Breast epithelium (tissue), 4 donors: ENCODE data around the gene CABCOCO1. TPM values are rescaled to one million over a fixed set of nuclear protein-coding genes. Genes with fewer than 3 reads are reported as not detected.

Experiments
- DNase-seq, 2 donors: peaks; one replicate each; pipeline ENCODE4 v3.0.0-alpha.2; 2019; ENCODE audit warnings: low spot score in 2 of 2
- H3K27ac ChIP-seq, 2 donors: fragments of 200-600 bp; sonication (generic) in 1 of 2; one replicate each; pipeline ENCODE4 v1.5.1; 2016 to 2019; ENCODE audit warnings: mild to moderate bottlenecking in 1 of 2
- H3K27me3 ChIP-seq, 2 donors: fragments of 200-600 bp; sonication (generic) in 1 of 2; one replicate each; pipeline versions ENCODE4 v1.5.1 to v1.6.0; 2017 to 2019; ENCODE audit warnings: control low read depth in 1 of 2, mild to moderate bottlenecking in 1 of 2
- H3K36me3 ChIP-seq: fragments of 200-600 bp; one replicate; pipeline ENCODE4 v1.5.1; 2019
- H3K4me1 ChIP-seq, 2 donors: fragments of 200-600 bp; sonication (generic); one replicate each; pipeline ENCODE4 v1.5.1; 2016 to 2019; ENCODE audit warnings: control low read depth in 1 of 2
- H3K4me3 ChIP-seq, 3 donors: fragments of 200-600 bp; sonication (generic); 1 replicate in 2 of 3; 2 replicates in 1 of 3; pipeline ENCODE4 v1.5.1; 2016 to 2019; ENCODE audit warnings: mild to moderate bottlenecking in 3 of 3, moderate library complexity in 2 of 3
- H3K9me3 ChIP-seq, 2 donors: fragments of 200-600 bp; sonication (generic) in 1 of 2; one replicate each; pipeline ENCODE4 v1.5.1; 2016 to 2019; ENCODE audit warnings: control low read depth in 1 of 2
- POLR2A ChIP-seq: fragments of 450-650 bp; IDR thresholded peaks from one replicate; pipeline ENCODE4 v1.6.1; 2016; ENCODE audit warnings: antibody characterized with exemption, mild to moderate bottlenecking, moderate library complexity
- POLR2AphosphoS5 ChIP-seq, 3 donors: sonication (generic); formaldehyde crosslinking; IDR thresholded peaks; one replicate each; pipeline ENCODE4 v1.6.1; 2017; ENCODE audit warnings: antibody characterized with exemption in 3 of 3
- intact Hi-C: fragments of 100-400 bp; cut with DNase I; formaldehyde crosslinking; loops from one replicate; pipeline ENCODE4 v1.15.1; 2023; ENCODE audit warnings: low total_unique reads
- total RNA-seq, 3 donors: library from RNA; depleted of rRNA; stranded (reverse); fragments of >200 nt; gene quantifications; one replicate each; pipeline ENCODE4 v1.1.0, GENCODE V29; 2016
- TF ChIP-seq, protein P1 (sequence below), 3 donors: fragments of 450-650 bp; IDR thresholded peaks; one replicate each; pipeline ENCODE4 v1.5.1; 2016 to 2017; ENCODE audit warnings: antibody characterized with exemption in 3 of 3, mild to moderate bottlenecking in 3 of 3, moderate library complexity in 3 of 3

CABCOCO1 gene, protein sequence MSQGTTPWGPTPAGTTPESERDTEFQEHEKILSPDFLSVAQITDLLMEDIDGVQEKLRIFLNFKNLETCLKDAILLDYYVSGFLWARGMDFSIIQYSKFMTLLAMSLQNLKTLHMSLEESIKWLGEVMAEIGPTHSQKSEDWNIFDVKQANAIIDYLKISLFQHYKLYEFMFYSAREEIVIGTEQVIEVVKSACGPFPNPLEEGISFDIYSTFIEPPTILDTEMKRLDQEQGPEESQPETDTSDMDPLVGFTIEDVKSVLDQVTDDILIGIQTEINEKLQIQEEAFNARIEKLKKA
- 1 to 10 TPM in 2 of 3 donors, under 1 TPM in 1; 0.16 to 1.3 (median 1.2) TPM for total RNA-seq

DNA sequence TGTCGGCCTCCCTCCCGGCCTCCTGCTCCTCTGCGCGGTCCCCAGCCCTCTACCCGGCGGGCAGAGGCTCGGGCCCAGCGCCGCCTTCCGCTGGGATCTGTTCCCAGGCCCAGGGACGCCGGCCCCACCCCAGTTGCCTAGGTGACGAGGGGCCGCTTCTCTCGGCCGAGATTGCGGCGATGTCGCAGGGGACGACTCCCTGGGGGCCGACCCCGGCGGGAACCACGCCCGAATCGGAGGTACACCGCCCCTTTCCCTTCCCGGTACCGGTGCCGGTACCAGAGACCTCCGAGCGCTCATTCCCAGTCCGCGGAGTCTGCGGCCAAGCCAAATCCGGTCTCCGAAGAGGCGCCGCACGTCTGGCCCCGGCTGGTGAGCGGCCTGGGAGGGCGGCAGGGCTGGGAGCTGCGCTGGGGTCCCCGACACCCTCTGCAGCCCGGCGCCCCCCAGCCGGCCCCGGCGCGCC lies at the start of gene CABCOCO1:
TSS of gene CABCOCO1 (plus strand) at position 136 of the 466 bp plus-strand sequence. CDS start at position 180, 44 bp downstream.
- Histone ChIP-seq H3K36me3 (no peaks in the 10 kb centered on the region), H3K4me3 (peak within 1 kb of the TSS; percentile 54 to 79 (median 63)), H3K9me3 (no peaks in the 10 kb centered on the region), H3K27ac (peak within 1 kb of the TSS; percentile 68 to 81), H3K4me1 (no peaks in the 10 kb centered on the region), H3K27me3 (no peaks in the 10 kb centered on the region)
- intact Hi-C loops = no loop called here
- TF ChIP-seq, protein P1, sequence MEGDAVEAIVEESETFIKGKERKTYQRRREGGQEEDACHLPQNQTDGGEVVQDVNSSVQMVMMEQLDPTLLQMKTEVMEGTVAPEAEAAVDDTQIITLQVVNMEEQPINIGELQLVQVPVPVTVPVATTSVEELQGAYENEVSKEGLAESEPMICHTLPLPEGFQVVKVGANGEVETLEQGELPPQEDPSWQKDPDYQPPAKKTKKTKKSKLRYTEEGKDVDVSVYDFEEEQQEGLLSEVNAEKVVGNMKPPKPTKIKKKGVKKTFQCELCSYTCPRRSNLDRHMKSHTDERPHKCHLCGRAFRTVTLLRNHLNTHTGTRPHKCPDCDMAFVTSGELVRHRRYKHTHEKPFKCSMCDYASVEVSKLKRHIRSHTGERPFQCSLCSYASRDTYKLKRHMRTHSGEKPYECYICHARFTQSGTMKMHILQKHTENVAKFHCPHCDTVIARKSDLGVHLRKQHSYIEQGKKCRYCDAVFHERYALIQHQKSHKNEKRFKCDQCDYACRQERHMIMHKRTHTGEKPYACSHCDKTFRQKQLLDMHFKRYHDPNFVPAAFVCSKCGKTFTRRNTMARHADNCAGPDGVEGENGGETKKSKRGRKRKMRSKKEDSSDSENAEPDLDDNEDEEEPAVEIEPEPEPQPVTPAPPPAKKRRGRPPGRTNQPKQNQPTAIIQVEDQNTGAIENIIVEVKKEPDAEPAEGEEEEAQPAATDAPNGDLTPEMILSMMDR (IDR thresholded peaks at IDR 0.05) = no peak
- no peak for TF ChIP-seq POLR2AphosphoS5 (IDR thresholded peaks at IDR 0.05)
- no peak for TF ChIP-seq POLR2A
- DNase-seq = peak in 1 of 2 donors; percentile 61

DNA sequence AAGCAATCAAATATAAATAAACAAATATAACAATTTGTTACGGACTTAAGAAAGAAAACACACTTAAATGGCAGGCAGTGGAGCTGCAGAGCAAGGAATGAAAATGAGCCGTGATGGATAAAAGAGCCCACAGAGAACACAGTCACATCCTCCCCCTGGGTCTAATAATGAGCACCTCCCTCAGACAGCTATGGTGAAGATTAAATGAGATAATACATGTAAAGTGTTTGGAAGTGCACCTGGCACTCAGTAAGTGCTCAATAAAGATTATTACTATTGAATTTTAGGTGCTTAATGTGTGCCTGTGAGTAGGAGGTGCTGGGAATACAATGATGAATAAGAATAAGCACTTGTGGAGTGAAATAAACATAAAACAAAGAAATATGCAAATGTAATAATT lies 49.1 kb upstream of the CABCOCO1 start:
- H3K4me1 ChIP-seq = peaks cover 0 to 5% of the 10 kb centered on the region in 2 donors
- no peak overlapping the region for H3K27ac ChIP-seq
- intact Hi-C loops = no loop called here
- DNase-seq = no peak
- H3K4me3 ChIP-seq = no peak overlapping the region
- no peaks in the 10 kb centered on the region for H3K9me3 ChIP-seq
- H3K27me3 ChIP-seq = no peaks in the 10 kb centered on the region
- TF ChIP-seq POLR2A = no peak
- TF ChIP-seq, protein P1 (IDR thresholded peaks at IDR 0.05) = no peak
- TF ChIP-seq POLR2AphosphoS5 (IDR thresholded peaks at IDR 0.05) = no peak
- no peaks in the 10 kb centered on the region for H3K36me3 ChIP-seq

DNA sequence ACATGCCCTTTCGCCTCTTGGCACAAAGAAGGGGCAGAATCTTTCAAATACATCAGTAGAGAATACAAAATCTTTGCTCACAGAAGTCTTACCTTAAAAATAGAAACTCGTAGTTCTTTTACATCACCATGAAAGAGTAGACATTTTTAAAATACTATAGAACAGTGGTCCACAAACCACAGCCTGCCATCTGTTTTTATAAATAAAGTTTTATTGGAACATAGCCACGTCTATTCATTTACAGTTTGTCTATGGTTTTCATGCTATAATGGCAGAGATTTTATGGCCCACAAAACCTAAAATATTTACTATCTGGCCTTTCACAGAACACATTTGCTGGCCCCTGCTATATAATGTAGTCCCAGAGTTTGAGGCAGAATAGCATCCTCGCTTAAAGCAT lies 46.1 kb upstream of the CABCOCO1 start:
- H3K36me3 ChIP-seq = no peaks in the 10 kb centered on the region
- TF ChIP-seq POLR2A (no peak), POLR2AphosphoS5 (IDR thresholded peaks at IDR 0.05) (no peak)
- TF ChIP-seq, protein P1 (IDR thresholded peaks at IDR 0.05) = no peak
- no peak for DNase-seq

DNA sequence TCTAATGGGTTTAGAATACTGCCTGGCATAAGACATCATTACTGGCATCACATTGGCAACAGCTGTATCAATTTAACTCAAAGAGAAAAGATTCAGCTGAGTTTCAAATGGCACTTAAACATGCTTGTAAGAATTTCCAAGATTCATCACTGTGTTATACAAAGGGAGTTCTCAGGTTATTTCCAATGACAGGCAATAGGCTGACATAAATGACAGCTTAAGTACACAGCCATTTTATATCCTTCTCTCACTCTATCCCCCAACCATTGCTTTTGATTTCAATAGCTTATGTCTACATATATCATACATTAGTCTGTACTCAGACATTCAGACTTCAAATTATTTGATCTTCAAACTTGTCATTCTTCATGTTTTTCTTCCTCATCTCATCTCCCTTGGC lies 45.5 kb upstream of the CABCOCO1 start:
- H3K36me3 ChIP-seq = no peaks in the 10 kb centered on the region
- H3K27ac ChIP-seq = no peak overlapping the region
- no peak overlapping the region for H3K4me3 ChIP-seq
- no peaks in the 10 kb centered on the region for H3K9me3 ChIP-seq
- DNase-seq = no peak
- TF ChIP-seq POLR2A (no peak), POLR2AphosphoS5 (IDR thresholded peaks at IDR 0.05) (no peak)
- TF ChIP-seq, protein P1 (IDR thresholded peaks at IDR 0.05) = no peak
- no peaks in the 10 kb centered on the region for H3K27me3 ChIP-seq
- intact Hi-C loops = no loop called here
- H3K4me1 ChIP-seq = no peaks in the 10 kb centered on the region

More for the DNA sequence above, 46.1 kb upstream of the CABCOCO1 start:
- Histone ChIP-seq H3K4me1 (peaks cover 0 to 2% of the 10 kb centered on the region in 2 donors), H3K27ac (no peak overlapping the region), H3K4me3 (no peak overlapping the region), H3K27me3 (no peaks in the 10 kb centered on the region), H3K9me3 (no peaks in the 10 kb centered on the region)
- intact Hi-C loops = no loop called here

DNA sequence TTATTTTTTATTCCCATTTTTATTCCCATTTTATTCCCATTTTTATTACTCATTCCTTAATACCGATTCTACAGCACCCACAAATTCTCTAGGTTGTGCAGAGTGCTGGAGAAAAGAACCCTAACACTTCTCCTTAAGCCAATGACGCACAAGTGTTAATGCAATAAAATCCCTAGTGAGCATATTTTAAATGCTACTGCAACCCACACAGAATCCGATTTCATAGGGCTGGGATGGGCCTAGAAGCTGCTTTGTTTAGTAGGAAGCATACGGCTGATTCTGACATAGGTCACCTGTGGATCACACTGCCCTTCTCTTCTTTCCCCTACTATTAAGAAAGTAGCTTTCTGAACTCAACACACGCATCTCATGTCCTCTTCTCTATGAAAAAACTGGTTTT lies 45.1 kb upstream of the CABCOCO1 start:
- TF ChIP-seq POLR2AphosphoS5 (IDR thresholded peaks at IDR 0.05) = no peak
- TF ChIP-seq, protein P1 (IDR thresholded peaks at IDR 0.05) = no peak
- H3K4me3 ChIP-seq = no peak overlapping the region
- intact Hi-C loops = no loop called here
- DNase-seq = no peak
- H3K27ac ChIP-seq = no peak overlapping the region
- no peaks in the 10 kb centered on the region for H3K27me3 ChIP-seq
- no peaks in the 10 kb centered on the region for H3K4me1 ChIP-seq
- no peaks in the 10 kb centered on the region for H3K36me3 ChIP-seq
- no peaks in the 10 kb centered on the region for H3K9me3 ChIP-seq
